Uterus (tissue), 2 donors: ENCODE measurements around the gene GAREM1.

Experiments
- POLR2A ChIP-seq, 2 donors: fragments of 450-650 bp; IDR thresholded peaks; one replicate each; pipeline ENCODE4 v1.6.1; 2016; ENCODE audit warnings: antibody characterized with exemption in 2 of 2, mild to moderate bottlenecking in 1 of 2, moderate library complexity in 1 of 2
- TF ChIP-seq, protein P1 (sequence below), 4 experiments: fragments of 200-600 bp in 2 of 4; fragments of 450-650 bp in 2 of 4; sonication (generic) in 2 of 4; IDR thresholded peaks; one replicate each; pipeline ENCODE4 v1.5.1; 2016 to 2019; ENCODE audit warnings: antibody characterized with exemption in 4 of 4, mild to moderate bottlenecking in 2 of 4, moderate library complexity in 1 of 4

- TF ChIP-seq, protein P1, sequence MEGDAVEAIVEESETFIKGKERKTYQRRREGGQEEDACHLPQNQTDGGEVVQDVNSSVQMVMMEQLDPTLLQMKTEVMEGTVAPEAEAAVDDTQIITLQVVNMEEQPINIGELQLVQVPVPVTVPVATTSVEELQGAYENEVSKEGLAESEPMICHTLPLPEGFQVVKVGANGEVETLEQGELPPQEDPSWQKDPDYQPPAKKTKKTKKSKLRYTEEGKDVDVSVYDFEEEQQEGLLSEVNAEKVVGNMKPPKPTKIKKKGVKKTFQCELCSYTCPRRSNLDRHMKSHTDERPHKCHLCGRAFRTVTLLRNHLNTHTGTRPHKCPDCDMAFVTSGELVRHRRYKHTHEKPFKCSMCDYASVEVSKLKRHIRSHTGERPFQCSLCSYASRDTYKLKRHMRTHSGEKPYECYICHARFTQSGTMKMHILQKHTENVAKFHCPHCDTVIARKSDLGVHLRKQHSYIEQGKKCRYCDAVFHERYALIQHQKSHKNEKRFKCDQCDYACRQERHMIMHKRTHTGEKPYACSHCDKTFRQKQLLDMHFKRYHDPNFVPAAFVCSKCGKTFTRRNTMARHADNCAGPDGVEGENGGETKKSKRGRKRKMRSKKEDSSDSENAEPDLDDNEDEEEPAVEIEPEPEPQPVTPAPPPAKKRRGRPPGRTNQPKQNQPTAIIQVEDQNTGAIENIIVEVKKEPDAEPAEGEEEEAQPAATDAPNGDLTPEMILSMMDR (IDR thresholded peaks at IDR 0.05): no peak
- TF ChIP-seq POLR2A (IDR thresholded peaks at IDR 0.05): no peak
Observed at GRCh38 chr18:32478807-32479206, 8.1 kb upstream of the GAREM1 start.
